Measurements from ENCODE around the gene FIBP. TPM values are rescaled to one million over a fixed set of nuclear protein-coding genes. Genes with fewer than 3 reads are reported as not detected.

The FIBP gene
- total and polyA plus RNA-seq, 3 donors from 2014 or later: 131 to 149 (median 144) TPM

- H3K27ac ChIP-seq: no peak overlapping the region
- H3K9me3 ChIP-seq: no peaks in the 10 kb centered on the region
- intact Hi-C loops (cut with DNase I; ENCODE audit: low total_unique reads): no loop called here
- H3K36me3 ChIP-seq (ENCODE audit: low read depth, missing control alignments): no peaks in the 10 kb centered on the region
- H3K27me3 ChIP-seq: no peaks in the 10 kb centered on the region
- H3K4me3 ChIP-seq: no peak overlapping the region
- H3K4me1 ChIP-seq: peaks cover 9% of the 10 kb centered on the region
- 83 to 88% methylated on average over 21 of the region's 21 CpGs for WGBS, 2 donors
- no peak for DNase-seq
- TF ChIP-seq CTCF (IDR thresholded peaks at IDR 0.05): no peak
- TF ChIP-seq POLR2A (IDR thresholded peaks at IDR 0.05): no peak
These were observed 21.6 kb downstream of the FIBP start for GRCh38 chr11:65866509-65867283.

- WGBS, 2 donors: 83 to 92% methylated on average over 4 to 9 of the region's 9 CpGs
- no peaks in the 10 kb centered on the region for H3K36me3 ChIP-seq (ENCODE audit: low read depth, missing control alignments)
These were observed 22.6 kb downstream of the FIBP start for GRCh38 chr11:65865550-65866172.

GRCh38 chr11:65864706-65865471 is 23.4 kb downstream of the FIBP start:
- Histone ChIP-seq H3K36me3 (ENCODE audit: low read depth, missing control alignments) (no peaks in the 10 kb centered on the region), H3K4me1 (peaks cover 7% of the 10 kb centered on the region), H3K27me3 (no peaks in the 10 kb centered on the region), H3K4me3 (no peak overlapping the region), H3K27ac (no peak overlapping the region), H3K9me3 (no peaks in the 10 kb centered on the region)
- DNase-seq: no peak
- intact Hi-C loops (cut with DNase I; ENCODE audit: low total_unique reads): no loop called here
- 83 to 93% methylated on average over 3 to 18 of the region's 18 CpGs for WGBS, 2 donors
- no peak for TF ChIP-seq CTCF (IDR thresholded peaks at IDR 0.05)
- no peak for TF ChIP-seq POLR2A (IDR thresholded peaks at IDR 0.05)

More at GRCh38 chr11:65865550-65866172, 22.6 kb downstream of the FIBP start:
- DNase-seq: no peak
- Histone ChIP-seq H3K4me1 (peaks cover 7% of the 10 kb centered on the region), H3K27ac (no peak overlapping the region), H3K4me3 (no peak overlapping the region), H3K9me3 (no peaks in the 10 kb centered on the region), H3K27me3 (no peaks in the 10 kb centered on the region)
- intact Hi-C loops (cut with DNase I; ENCODE audit: low total_unique reads): no loop called here
- TF ChIP-seq CTCF (IDR thresholded peaks at IDR 0.05): no peak
- TF ChIP-seq POLR2A (IDR thresholded peaks at IDR 0.05): no peak

GRCh38 chr11:65863889-65864705 is 24.2 kb downstream of the FIBP start:
- DNase-seq: no peak
- Histone ChIP-seq H3K4me1 (peaks cover 7% of the 10 kb centered on the region), H3K27me3 (no peaks in the 10 kb centered on the region), H3K36me3 (ENCODE audit: low read depth, missing control alignments) (no peaks in the 10 kb centered on the region), H3K9me3 (no peaks in the 10 kb centered on the region), H3K27ac (no peak overlapping the region), H3K4me3 (no peak overlapping the region)
- intact Hi-C loops (cut with DNase I; ENCODE audit: low total_unique reads): no loop called here
- TF ChIP-seq CTCF (IDR thresholded peaks at IDR 0.05) (no peak), POLR2A (IDR thresholded peaks at IDR 0.05) (no peak)
- 73 to 85% methylated on average over 10 to 12 of the region's 12 CpGs for whole genome bisulfite sequencing, 2 donors
